ENCODE measurements around the gene TOM1. TPM values are rescaled to one million over a fixed set of nuclear protein-coding genes. Genes with fewer than 3 reads are reported as not detected.

The TOM1 gene
- polyA plus RNA-seq, 3 donors from 2014 or later, result 24.5 to 31.2 (median 26.2) TPM

DNA sequence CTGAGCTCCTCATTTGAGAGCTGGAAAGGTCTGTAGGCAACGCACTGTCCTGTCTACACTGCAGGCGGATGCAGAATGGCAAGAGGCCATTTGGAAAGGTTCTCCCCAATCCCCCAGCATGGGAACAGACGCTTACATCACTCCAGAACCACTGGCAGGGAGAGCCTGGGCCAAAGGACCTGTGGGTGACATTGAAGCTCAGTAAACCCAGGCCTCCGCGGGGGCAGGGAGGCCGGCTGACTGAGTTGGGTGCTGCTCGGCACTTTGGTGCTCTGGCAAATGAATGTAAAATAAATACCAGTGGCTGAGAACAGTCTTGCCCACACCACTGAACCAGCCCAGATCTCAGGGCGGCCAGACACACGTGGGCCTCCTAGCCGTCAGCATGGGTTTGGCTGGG is 22.4 kb downstream of the TOM1 start:
- DNase-seq, result no peak
- H3K27ac Mint-ChIP-seq, result no peak overlapping the region
- no peak overlapping the region for H3K4me3 Mint-ChIP-seq
- H3K36me3 Mint-ChIP-seq, result peaks cover 0 to 38% (median 18%) of the 10 kb centered on the region in 3 donors
- no peaks in the 10 kb centered on the region for H3K4me1 Mint-ChIP-seq
- H3K9me3 Mint-ChIP-seq, result no peaks in the 10 kb centered on the region
- H3K27me3 Mint-ChIP-seq (ENCODE audit: low read depth in 3 of 3), result peaks cover 0 to 9% (median 3%) of the 10 kb centered on the region in 3 donors

DNA sequence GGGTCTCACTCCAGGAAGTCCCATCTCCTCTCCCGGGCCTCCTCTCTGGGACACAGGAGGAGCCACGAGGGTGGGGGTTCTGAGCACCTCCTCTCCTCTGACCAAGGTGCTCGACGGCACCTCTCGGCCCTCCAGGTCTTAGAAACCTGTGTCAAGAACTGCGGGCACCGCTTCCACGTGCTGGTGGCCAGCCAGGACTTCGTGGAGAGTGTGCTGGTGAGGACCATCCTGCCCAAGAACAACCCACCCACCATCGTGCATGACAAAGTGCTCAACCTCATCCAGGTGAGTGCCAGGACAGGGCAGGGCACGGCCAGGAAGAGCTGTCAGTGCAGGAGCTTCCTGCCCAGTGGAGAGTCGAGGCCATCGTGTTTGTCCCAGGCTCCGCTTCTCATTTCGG is 23.2 kb downstream of the TOM1 start:
- Mint-ChIP-seq H3K27ac (peak overlapping the region in 1 of 6 donors; percentile 37), H3K27me3 (ENCODE audit: low read depth in 3 of 3) (peaks cover 0 to 9% (median 3%) of the 10 kb centered on the region in 3 donors)

DNA sequence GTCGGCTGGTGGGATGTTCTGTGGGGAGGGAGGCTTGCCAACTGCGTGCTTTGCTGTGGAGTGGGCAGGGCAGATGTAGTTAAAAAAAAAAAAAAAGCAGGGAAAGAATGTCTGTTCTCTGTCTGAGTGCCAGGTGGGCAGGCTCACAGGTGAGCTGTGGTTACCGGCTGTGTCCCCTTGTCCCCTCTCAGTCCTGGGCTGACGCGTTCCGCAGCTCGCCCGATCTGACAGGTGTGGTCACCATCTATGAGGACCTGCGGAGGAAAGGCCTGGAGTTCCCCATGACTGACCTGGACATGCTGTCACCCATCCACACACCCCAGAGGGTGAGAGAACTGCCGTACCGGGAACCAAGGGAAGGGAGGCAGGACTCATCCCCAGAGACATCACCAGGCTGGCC is 23.6 kb downstream of the TOM1 start:
- H3K4me1 Mint-ChIP-seq, result peaks cover 0 to 3% of the 10 kb centered on the region in 2 donors
- DNase-seq, result no peak
- H3K27ac Mint-ChIP-seq, result peak overlapping the region in 1 of 6 donors; percentile 37
- H3K27me3 Mint-ChIP-seq (ENCODE audit: low read depth in 3 of 3), result peaks cover 0 to 9% (median 3%) of the 10 kb centered on the region in 3 donors
- no peaks in the 10 kb centered on the region for H3K9me3 Mint-ChIP-seq
- H3K36me3 Mint-ChIP-seq, result peaks cover 0 to 48% (median 18%) of the 10 kb centered on the region in 3 donors
- no peak overlapping the region for H3K4me3 Mint-ChIP-seq

More for the DNA sequence above, 23.2 kb downstream of the TOM1 start:
- Mint-ChIP-seq H3K9me3 (no peaks in the 10 kb centered on the region), H3K36me3 (peaks cover 0 to 45% (median 18%) of the 10 kb centered on the region in 3 donors), H3K4me3 (no peak overlapping the region), H3K4me1 (no peaks in the 10 kb centered on the region)
- no peak for DNase-seq

DNA sequence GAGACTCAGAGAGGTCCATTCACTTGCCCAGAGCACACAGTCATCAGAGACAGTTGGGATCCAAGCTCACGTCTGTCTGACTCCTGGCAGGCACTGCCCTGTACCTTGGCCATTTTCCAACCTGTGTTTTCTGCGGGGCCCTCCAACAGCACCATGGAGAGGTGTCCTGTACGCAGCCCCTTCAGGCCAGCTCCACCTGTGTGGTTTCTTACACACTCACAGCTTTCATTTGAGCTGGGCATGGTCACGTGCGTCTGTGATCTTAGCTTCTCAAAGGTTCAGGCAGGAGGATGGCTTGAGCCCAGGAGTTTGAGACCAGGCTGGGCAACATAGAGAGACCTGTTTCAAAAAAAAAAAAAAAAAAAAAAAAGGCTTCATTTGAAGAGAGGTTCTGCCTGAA is 24.4 kb downstream of the TOM1 start:
- Mint-ChIP-seq H3K4me3 (no peak overlapping the region), H3K4me1 (peaks cover under 1 to 6% of the 10 kb centered on the region in 2 donors), H3K9me3 (no peaks in the 10 kb centered on the region), H3K36me3 (peaks cover 0 to 48% (median 18%) of the 10 kb centered on the region in 3 donors), H3K27ac (no peak overlapping the region), H3K27me3 (ENCODE audit: low read depth in 3 of 3) (peaks cover 0 to 9% (median 3%) of the 10 kb centered on the region in 3 donors)
- no peak for DNase-seq

DNA sequence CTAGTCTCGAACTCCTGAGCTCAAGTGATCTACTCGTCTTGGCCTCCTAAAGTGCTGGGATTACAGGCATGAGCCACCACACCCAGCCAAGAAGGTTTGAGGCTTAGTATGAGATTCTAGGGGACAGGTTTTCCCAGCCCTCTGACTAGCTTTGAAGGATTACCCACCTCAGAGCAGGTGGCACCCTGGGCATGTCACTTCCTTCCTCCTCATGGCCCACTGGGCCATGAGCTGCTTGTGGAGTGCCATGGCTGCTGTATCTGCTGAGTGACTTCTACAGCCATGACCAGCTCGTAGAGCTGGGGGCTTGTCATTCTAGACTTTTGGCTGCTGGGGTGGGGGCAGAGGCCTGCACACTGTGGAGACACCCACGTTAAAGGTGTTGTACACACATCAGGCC is 25.1 kb downstream of the TOM1 start:
- peaks cover 7 to 12% of the 10 kb centered on the region in 2 donors for H3K4me1 Mint-ChIP-seq
- DNase-seq, result no peak

DNA sequence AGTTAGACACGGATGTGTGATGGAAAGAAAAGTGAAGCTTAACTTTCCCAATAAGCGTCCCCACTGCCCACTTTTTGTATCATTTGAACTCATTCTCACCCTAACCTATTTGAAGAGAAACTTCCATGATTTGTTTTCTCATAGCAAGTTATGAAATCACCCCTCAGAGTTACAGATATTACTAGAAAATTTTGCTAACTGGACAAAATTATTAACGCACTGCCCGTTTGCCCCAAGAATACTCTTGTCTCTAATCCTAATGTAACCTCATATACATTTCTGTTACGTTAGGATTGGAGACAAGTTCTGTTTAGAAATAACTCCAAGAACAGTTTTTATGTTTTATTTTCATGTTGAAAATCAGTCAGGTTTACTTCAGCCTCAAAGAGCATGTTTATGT is 25.5 kb downstream of the TOM1 start:
- Mint-ChIP-seq H3K4me1 (peaks cover 11 to 16% of the 10 kb centered on the region in 2 donors), H3K4me3 (no peak overlapping the region), H3K27me3 (ENCODE audit: low read depth in 3 of 3) (peaks cover 0 to 7% (median 5%) of the 10 kb centered on the region in 3 donors), H3K9me3 (no peaks in the 10 kb centered on the region), H3K36me3 (peaks cover 0 to 48% (median 18%) of the 10 kb centered on the region in 3 donors), H3K27ac (peak overlapping the region in 1 of 6 donors; percentile 34)
- no peak for DNase-seq

More for the DNA sequence above, 25.1 kb downstream of the TOM1 start:
- Mint-ChIP-seq H3K36me3 (peaks cover 0 to 48% (median 18%) of the 10 kb centered on the region in 3 donors), H3K27me3 (ENCODE audit: low read depth in 3 of 3) (peaks cover 0 to 7% (median 3%) of the 10 kb centered on the region in 3 donors), H3K4me3 (no peak overlapping the region), H3K27ac (no peak overlapping the region), H3K9me3 (no peaks in the 10 kb centered on the region)

DNA sequence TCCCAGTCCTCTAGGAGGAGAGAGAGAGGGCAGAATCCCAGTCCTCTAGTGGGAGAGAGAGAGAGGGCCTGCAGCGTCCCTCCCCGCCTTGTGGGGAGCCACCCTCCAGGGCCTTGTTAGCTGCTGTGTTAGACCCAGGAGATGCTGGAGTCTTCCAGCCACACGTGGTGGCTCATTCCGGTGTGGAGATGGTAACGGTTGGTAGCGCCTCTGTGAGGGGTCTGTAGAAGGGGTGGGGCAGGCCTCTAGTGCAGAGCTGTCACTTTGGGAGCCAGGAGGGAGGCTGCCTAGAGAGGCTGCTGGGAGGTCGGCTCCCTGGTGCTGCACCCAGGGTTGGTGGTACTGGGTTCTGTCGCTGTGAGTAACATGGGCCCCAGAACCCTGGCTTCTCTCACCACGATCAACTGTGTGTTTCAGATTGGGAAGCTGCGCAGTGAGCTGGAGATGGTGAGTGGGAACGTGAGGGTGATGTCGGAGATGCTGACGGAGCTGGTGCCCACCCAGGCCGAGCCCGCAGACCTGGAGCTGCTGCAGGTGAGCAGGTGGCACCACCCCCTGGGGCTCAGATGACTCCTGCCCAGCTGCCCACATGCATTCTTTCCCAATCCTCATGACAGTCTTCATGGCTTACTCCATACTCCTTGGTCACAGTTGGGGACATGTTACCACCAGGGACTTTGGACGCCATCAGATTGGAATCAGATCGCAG is 27.3 kb downstream of the TOM1 start:
- Mint-ChIP-seq H3K9me3 (no peaks in the 10 kb centered on the region), H3K4me1 (peaks cover 17 to 21% of the 10 kb centered on the region in 2 donors), H3K27me3 (ENCODE audit: low read depth in 3 of 3) (peaks cover 0 to 8% (median 7%) of the 10 kb centered on the region in 3 donors), H3K27ac (peak overlapping the region in 1 of 6 donors; percentile 20), H3K36me3 (peaks cover 0 to 51% (median 18%) of the 10 kb centered on the region in 3 donors), H3K4me3 (no peak overlapping the region)
- DNase-seq, result no peak

DNA sequence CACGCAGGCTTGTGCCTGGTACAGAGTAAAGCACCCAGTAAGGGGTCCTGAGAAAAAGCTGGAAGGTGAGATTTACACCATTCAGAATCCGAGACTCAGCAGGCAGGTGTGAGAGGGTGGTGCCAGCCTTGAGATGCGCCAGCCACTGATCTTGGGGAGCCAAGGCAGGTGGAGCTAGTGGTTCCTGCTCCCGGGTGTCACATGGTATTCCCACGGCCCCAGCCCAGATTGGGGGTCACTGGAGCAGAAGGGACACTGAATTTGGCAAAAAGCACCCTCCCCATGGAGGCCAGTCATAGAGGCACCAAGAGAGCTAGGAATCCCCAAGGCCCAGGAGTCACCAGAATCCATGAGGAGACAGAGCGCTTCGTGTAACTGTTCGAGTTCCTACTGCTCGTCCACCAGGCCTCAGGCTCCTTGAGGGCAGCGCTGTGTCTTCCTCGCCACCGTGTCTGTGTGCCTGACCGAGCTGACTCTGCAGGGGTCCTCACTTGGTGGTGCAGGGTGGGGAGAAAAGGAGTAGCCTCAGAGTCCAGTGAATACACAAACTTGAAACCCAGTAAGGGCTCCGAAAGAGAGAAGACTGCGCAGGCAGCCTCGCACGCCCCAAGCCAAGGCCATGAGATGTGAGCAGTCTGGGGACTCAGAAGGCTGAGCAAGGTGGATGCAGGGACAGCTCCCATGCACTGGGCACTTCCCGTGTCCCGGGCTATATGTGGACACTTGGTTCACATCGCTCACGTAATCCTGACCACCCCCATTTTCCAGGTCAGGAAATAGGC is 28.2 kb downstream of the TOM1 start:
- Mint-ChIP-seq H3K4me1 (peaks cover 17 to 21% of the 10 kb centered on the region in 2 donors), H3K36me3 (peaks cover 8 to 56% (median 23%) of the 10 kb centered on the region in 3 donors), H3K4me3 (no peak overlapping the region), H3K27ac (no peak overlapping the region), H3K9me3 (no peaks in the 10 kb centered on the region), H3K27me3 (ENCODE audit: low read depth in 3 of 3) (peaks cover 0 to 8% (median 5%) of the 10 kb centered on the region in 3 donors)
- no peak for DNase-seq

DNA sequence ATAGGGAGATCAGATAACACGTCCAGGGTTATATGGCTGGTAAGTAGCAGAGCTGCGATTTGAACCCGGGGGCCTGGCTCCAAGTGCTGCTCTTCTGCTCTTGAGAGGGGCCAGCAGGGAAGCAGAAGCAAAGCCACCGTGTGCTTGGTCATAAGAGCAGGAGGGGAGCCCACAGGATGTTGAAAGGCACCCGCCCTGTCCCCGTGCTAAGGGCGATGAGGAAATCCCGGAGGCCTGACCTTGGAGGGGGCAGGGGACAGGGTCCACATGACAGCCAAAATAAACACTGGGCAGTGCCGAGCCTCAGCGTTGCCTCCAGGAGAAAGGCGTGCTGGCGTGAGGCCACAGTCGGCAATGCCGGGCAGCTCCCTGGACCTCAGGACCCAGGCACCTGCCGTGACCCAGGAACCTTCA is 28.8 kb downstream of the TOM1 start:
- Mint-ChIP-seq H3K27ac (no peak overlapping the region), H3K27me3 (ENCODE audit: low read depth in 3 of 3) (peaks cover 0 to 8% (median 5%) of the 10 kb centered on the region in 3 donors), H3K4me3 (no peak overlapping the region), H3K36me3 (peaks cover 8 to 50% (median 23%) of the 10 kb centered on the region in 3 donors), H3K9me3 (no peaks in the 10 kb centered on the region), H3K4me1 (peaks cover 17 to 21% of the 10 kb centered on the region in 2 donors)
- DNase-seq, result no peak

DNA sequence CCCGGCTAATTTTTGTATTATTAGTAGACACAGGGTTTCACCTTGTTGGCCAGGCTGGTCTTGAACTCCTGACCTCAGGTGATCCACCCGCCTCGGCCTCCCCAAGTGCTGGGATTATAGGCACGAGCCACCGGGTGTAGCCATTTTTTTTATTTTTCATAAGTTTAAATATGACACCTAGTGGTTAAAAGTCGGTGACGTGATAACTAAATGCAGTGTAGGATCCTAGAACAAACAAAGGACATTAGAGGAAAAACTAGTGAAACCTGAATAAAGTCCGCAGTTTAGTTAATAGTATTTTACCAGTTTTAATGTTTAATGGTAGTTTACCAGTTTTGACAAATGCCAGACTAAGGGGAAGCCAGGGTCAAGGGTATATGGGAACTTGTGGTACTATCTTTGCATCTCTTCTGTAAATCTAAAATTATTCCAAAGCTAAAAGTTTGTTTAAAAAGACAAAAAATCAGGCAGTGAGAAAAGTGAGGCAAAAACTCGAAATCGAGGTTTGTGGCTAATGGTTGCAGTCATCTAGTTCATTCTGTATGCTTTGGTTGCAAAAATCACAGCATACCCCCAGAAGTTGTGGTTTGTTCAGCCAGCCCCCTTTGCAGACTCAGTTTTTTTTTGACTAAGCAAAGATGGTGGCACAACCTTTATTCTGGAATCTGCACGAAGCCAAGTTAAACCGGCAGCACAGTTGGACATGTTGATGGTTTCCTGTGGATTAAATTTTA is 29.6 kb downstream of the TOM1 start:
- peak overlapping the region in 2 of 6 donors; percentile 45 to 73 for H3K27ac Mint-ChIP-seq
- peaks cover 8 to 48% (median 23%) of the 10 kb centered on the region in 3 donors for H3K36me3 Mint-ChIP-seq
- H3K4me1 Mint-ChIP-seq, result peaks cover 17 to 21% of the 10 kb centered on the region in 2 donors
- H3K27me3 Mint-ChIP-seq (ENCODE audit: low read depth in 3 of 3), result peaks cover 0 to 8% (median 5%) of the 10 kb centered on the region in 3 donors
- DNase-seq, result no peak
- H3K4me3 Mint-ChIP-seq, result peak overlapping the region in 1 of 5 donors; percentile 51
- H3K9me3 Mint-ChIP-seq, result no peaks in the 10 kb centered on the region

DNA sequence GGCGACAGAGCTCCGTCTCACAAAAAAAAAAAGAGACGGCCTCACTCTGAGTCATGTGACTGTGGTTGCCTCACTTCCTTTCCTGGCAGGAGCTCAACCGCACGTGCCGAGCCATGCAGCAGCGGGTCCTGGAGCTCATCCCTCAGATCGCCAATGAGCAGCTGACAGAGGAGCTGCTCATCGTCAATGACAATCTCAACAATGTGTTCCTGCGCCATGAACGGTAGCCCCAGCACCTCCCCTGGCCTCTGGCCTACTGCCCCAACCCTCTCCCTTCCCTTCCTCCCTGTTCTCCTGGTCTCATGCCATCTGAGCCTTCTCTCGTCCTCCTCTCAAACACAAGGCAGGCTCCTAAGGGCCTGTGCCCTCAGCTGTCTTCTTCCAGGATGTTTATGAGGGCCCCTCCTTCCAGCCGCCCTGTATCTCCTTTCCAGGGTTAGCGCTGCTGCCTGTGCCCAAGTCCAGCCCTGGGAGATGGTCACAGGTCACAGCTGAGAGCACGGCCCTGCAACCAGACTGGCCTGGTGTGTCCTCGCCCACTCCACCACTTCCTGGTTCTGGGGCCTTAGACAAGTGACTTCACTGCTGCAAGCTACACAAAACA is 30.7 kb downstream of the TOM1 start:
- H3K4me3 Mint-ChIP-seq, result peak overlapping the region; percentile 50 to 72 (median 53)
- H3K36me3 Mint-ChIP-seq, result peaks cover 8 to 42% (median 18%) of the 10 kb centered on the region in 3 donors
- H3K9me3 Mint-ChIP-seq, result no peaks in the 10 kb centered on the region
- H3K27ac Mint-ChIP-seq, result peak overlapping the region; percentile 68 to 88 (median 81)
- H3K4me1 Mint-ChIP-seq, result peaks cover 17 to 21% of the 10 kb centered on the region in 2 donors
- DNase-seq, result peak; percentile 30 to 33 (median 31)
- peaks cover 0 to 8% (median 5%) of the 10 kb centered on the region in 3 donors for H3K27me3 Mint-ChIP-seq (ENCODE audit: low read depth in 3 of 3)

DNA sequence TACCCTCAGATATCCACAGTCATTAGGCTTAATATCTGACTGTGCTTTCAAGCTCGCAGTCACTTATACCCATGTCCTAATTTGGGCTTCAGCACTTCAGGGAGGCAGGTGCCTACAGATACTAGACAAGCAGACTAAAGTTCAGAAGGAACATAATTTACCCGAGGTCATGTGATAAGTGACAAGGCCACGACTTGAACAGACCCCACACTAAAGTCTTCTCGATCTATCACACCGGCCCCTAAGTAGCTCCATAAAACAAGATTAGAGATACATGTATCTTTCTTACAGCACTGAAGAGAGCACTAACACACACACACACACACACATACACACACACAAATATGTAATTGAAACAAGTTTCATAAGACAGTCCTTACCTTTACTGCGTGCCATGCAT is 32.6 kb downstream of the TOM1 start:
- Mint-ChIP-seq H3K4me1 (peaks cover 17 to 21% of the 10 kb centered on the region in 2 donors), H3K9me3 (no peaks in the 10 kb centered on the region), H3K27me3 (ENCODE audit: low read depth in 3 of 3) (peaks cover 0 to 5% (median 4%) of the 10 kb centered on the region in 3 donors), H3K27ac (peak overlapping the region in 2 of 6 donors; percentile 16 to 24), H3K36me3 (peaks cover 5 to 35% (median 8%) of the 10 kb centered on the region in 3 donors), H3K4me3 (no peak overlapping the region)
- DNase-seq, result no peak

DNA sequence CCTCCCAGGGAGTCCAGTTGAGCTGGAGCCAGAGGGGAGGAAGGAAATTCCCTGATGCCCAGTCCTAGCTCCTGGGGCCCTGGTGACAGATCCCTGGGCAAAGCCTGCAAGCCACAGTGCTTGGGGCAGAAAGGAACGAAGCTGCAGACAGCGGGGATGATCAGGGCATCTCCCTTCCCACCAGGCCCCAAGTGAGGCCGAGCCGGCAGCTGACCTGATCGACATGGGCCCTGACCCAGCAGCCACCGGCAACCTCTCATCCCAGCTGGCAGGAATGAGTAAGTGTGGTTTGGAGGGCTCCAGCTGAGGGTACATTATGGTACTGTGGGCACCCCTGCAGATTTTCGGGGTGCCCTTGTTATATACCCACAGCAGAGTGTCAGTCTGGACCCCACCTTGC is 33.5 kb downstream of the TOM1 start:
- Mint-ChIP-seq H3K9me3 (no peaks in the 10 kb centered on the region), H3K27me3 (ENCODE audit: low read depth in 3 of 3) (peaks cover 0 to 8% (median 4%) of the 10 kb centered on the region in 3 donors), H3K4me1 (peaks cover 17 to 20% of the 10 kb centered on the region in 2 donors), H3K36me3 (peaks cover 5 to 26% (median 8%) of the 10 kb centered on the region in 3 donors), H3K4me3 (no peak overlapping the region), H3K27ac (no peak overlapping the region)
- no peak for DNase-seq
